ENCODE measurements around the gene ARL2BP. TPM values are rescaled to one million over a fixed set of nuclear protein-coding genes. Genes with fewer than 3 reads are reported as not detected.

The ARL2BP gene
- total RNA-seq, 1 experiment from 2014 or later = 10.6 TPM

- ChIA-PET POLR2A (no interaction called here), CTCF (no interaction called here)
- DNase-seq (ENCODE audit: low spot score) (no peak), ATAC-seq (no peak)
- Mint-ChIP-seq H3K4me1 (peaks cover 14% of the 10 kb centered on the region), H3K27ac (no peak overlapping the region), H3K4me3 (no peak overlapping the region), H3K27me3 (ENCODE audit: low read depth) (no peaks in the 10 kb centered on the region), H3K36me3 (no peaks in the 10 kb centered on the region), H3K9me3 (no peaks in the 10 kb centered on the region)
- TF ChIP-seq NR1H2 (CRISPR knock-in tag; IDR thresholded peaks at IDR 0.05) = no peak
- TF ChIP-seq ZNF416 (CRISPR knock-in tag; IDR thresholded peaks at IDR 0.05) = no peak
- no peak for TF ChIP-seq NR3C1 (CRISPR knock-in tag; conservative IDR thresholded peaks at IDR 0.05; ENCODE audit: low read depth)
- no peak for TF ChIP-seq FOXK1 (CRISPR knock-in tag; IDR thresholded peaks at IDR 0.05)
Measured at GRCh38 chr16:57258226-57258909, 13.3 kb downstream of the ARL2BP start.

GRCh38 chr16:57258910-57259475 lies 13.9 kb downstream of the ARL2BP start:
- DNase-seq (ENCODE audit: low spot score) (no peak), ATAC-seq (no peak)
- no peaks in the 10 kb centered on the region for H3K9me3 Mint-ChIP-seq
- ChIA-PET CTCF (no interaction called here), POLR2A (interaction anchor here (0.7 kb wide), 1 partner anchor 827 kb away, joined by 3 read pairs; no protein-coding TSS in a partner anchor)
- no peak overlapping the region for H3K4me3 Mint-ChIP-seq
- TF ChIP-seq CTCF (IDR thresholded peaks at IDR 0.05) (no peak), NR2C2 (CRISPR knock-in tag; IDR thresholded peaks at IDR 0.05) (no peak), CBFB (CRISPR knock-in tag; IDR thresholded peaks at IDR 0.05; ENCODE audit: low read depth) (no peak), HMGA2 (CRISPR knock-in tag; IDR thresholded peaks at IDR 0.05) (no peak), ZBTB43 (CRISPR knock-in tag; IDR thresholded peaks at IDR 0.05) (no peak), ZNF263 (CRISPR knock-in tag; IDR thresholded peaks at IDR 0.05; ENCODE audit: low read depth) (no peak), ZNF512 (CRISPR knock-in tag; IDR thresholded peaks at IDR 0.05; ENCODE audit: borderline replicate concordance) (no peak), ATF3 (CRISPR knock-in tag; conservative IDR thresholded peaks at IDR 0.05) (no peak), ARID4B (CRISPR knock-in tag; IDR thresholded peaks at IDR 0.05; ENCODE audit: borderline replicate concordance) (no peak), HMGXB4 (CRISPR knock-in tag; IDR thresholded peaks at IDR 0.05) (no peak), ZMAT4 (CRISPR knock-in tag; IDR thresholded peaks at IDR 0.05) (no peak)
- H3K36me3 Mint-ChIP-seq = no peaks in the 10 kb centered on the region
- no peaks in the 10 kb centered on the region for H3K27me3 Mint-ChIP-seq (ENCODE audit: low read depth)
- peaks cover 14% of the 10 kb centered on the region for H3K4me1 Mint-ChIP-seq
- no peak overlapping the region for H3K27ac Mint-ChIP-seq

Data from WTC11 (cell line).